Memory B cell (primary cell): ENCODE measurements around the gene CLPSL1.
A peak's percentile ranks its signal among the peaks of the same experiment; 100 is the strongest.

Source experiments
- ATAC-seq: fragments of 150-1000 bp; cut with Tn5 transposase; 2 replicates; pipeline ENCODE4 v1.10.0; 2021; ENCODE audit warnings: low read depth, mild to moderate bottlenecking, moderate library complexity
- DNase-seq, 2 donors: peaks; one replicate each; pipeline ENCODE4 v3.0.0; 2022; ENCODE audit warnings: low spot score in 2 of 2
- H3K27ac Mint-ChIP-seq: one replicate; pipeline ENCODE4 v1.8.0; 2022; ENCODE audit warnings: mild to moderate bottlenecking, moderate library complexity, mixed read lengths
- H3K27me3 Mint-ChIP-seq: one replicate; pipeline ENCODE4 v1.8.0; 2022; ENCODE audit warnings: mixed read lengths
- H3K36me3 Mint-ChIP-seq: one replicate; pipeline ENCODE4 v1.8.0; 2022; ENCODE audit warnings: mild to moderate bottlenecking, mixed read lengths
- H3K4me1 Mint-ChIP-seq: one replicate; pipeline ENCODE4 v1.8.0; 2022; ENCODE audit warnings: mixed read lengths
- H3K4me3 Mint-ChIP-seq: one replicate; pipeline ENCODE4 v1.8.0; 2022; ENCODE audit warnings: mild to moderate bottlenecking, moderate library complexity, mixed read lengths
- H3K9me3 Mint-ChIP-seq: one replicate; pipeline ENCODE4 v1.8.0; 2022; ENCODE audit warnings: mixed read lengths

Gene CLPSL1

GRCh38 chr6:35776364-35777215 is 4.2 kb upstream of the CLPSL1 start, which contains the start of gene CLPSL2:
Gene CLPSL2 (plus strand): TSS chr6:35776598. CDS start chr6:35776619, 21 bp downstream.
- Mint-ChIP-seq H3K4me3 (peak within 1 kb of the TSS; percentile 86), H3K27ac (peak within 1 kb of the TSS; percentile 74), H3K27me3 (peaks cover 5% of the 10 kb centered on the region), H3K9me3 (no peaks in the 10 kb centered on the region), H3K36me3 (no peaks in the 10 kb centered on the region), H3K4me1 (peaks cover 11% of the 10 kb centered on the region)
- DNase-seq (peak in 1 of 2 donors; percentile 27), ATAC-seq (peak; percentile 74)

GRCh38 chr6:35777356-35778102 is 3.3 kb upstream of the CLPSL1 start:
- peak overlapping the region; percentile 74 for H3K27ac Mint-ChIP-seq
- peaks cover 7% of the 10 kb centered on the region for H3K4me1 Mint-ChIP-seq
- peak overlapping the region; percentile 72 for H3K4me3 Mint-ChIP-seq
- peaks cover 8% of the 10 kb centered on the region for H3K27me3 Mint-ChIP-seq
- ATAC-seq = no peak
- DNase-seq = no peak
- no peaks in the 10 kb centered on the region for H3K36me3 Mint-ChIP-seq
- no peaks in the 10 kb centered on the region for H3K9me3 Mint-ChIP-seq

DNA sequence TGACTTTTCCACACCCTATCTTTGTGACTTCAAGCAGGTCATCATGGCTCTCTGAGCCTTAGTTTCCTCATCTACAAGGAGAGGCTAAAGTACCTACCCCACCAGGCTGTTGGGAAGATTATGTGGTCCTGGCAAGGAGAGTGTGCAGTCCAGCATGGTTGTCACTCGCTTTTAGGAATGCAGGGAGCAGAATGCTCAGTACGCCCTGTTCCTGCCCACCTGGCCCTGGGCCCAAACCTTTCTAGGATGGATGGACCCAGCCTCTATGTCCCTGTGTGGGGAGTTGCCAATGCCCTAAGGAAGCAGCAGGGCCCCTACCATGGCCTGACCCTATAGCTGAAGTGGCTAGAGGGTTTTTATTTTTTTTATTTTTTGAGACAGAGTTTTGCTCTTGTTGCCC is 2.4 kb upstream of the CLPSL1 start:
- peak overlapping the region; percentile 13 for H3K4me3 Mint-ChIP-seq
- peaks cover 7% of the 10 kb centered on the region for H3K4me1 Mint-ChIP-seq
- peaks cover 8% of the 10 kb centered on the region for H3K27me3 Mint-ChIP-seq
- H3K36me3 Mint-ChIP-seq = no peaks in the 10 kb centered on the region
- DNase-seq (no peak), ATAC-seq (no peak)
- no peak overlapping the region for H3K27ac Mint-ChIP-seq
- no peaks in the 10 kb centered on the region for H3K9me3 Mint-ChIP-seq

- Mint-ChIP-seq H3K27ac (no peak overlapping the region), H3K36me3 (no peaks in the 10 kb centered on the region), H3K4me3 (no peak overlapping the region), H3K27me3 (peaks cover 16% of the 10 kb centered on the region), H3K4me1 (peaks cover 4% of the 10 kb centered on the region), H3K9me3 (no peaks in the 10 kb centered on the region)
- no peak for ATAC-seq
- no peak for DNase-seq
These were observed 471 bp downstream of the CLPSL1 start for GRCh38 chr6:35781290-35781689.

DNA sequence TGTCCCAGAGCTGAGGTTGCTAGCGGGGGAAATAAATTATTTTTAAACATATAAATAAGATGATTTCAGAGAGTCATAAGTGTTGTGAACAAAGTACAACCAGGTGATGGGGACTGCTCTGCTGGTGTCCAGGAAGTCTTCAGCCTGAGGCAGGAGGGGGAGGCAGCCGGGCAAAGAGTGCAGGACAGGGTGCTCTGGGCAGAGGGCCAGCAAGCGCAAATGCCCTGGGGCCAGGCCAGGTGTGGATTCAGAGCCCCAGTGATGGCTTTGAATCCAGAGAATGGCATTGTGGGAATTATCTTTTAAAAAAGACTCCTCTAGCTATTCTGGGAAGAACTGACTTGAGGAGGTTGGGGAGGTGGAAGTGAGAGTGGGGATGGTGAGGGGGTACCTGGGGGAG is 1.6 kb downstream of the CLPSL1 start:
- no peak overlapping the region for H3K4me3 Mint-ChIP-seq
- ATAC-seq (no peak), DNase-seq (no peak)
- H3K36me3 Mint-ChIP-seq = no peaks in the 10 kb centered on the region
- no peaks in the 10 kb centered on the region for H3K4me1 Mint-ChIP-seq
- H3K27me3 Mint-ChIP-seq = peaks cover 21% of the 10 kb centered on the region
- H3K27ac Mint-ChIP-seq = no peak overlapping the region
- H3K9me3 Mint-ChIP-seq = no peaks in the 10 kb centered on the region

GRCh38 chr6:35784200-35784599 is 3.4 kb downstream of the CLPSL1 start:
- DNase-seq (no peak), ATAC-seq (no peak)
- Mint-ChIP-seq H3K27ac (no peak overlapping the region), H3K9me3 (no peaks in the 10 kb centered on the region), H3K36me3 (no peaks in the 10 kb centered on the region), H3K4me3 (no peak overlapping the region), H3K27me3 (peaks cover 27% of the 10 kb centered on the region), H3K4me1 (no peaks in the 10 kb centered on the region)

DNA sequence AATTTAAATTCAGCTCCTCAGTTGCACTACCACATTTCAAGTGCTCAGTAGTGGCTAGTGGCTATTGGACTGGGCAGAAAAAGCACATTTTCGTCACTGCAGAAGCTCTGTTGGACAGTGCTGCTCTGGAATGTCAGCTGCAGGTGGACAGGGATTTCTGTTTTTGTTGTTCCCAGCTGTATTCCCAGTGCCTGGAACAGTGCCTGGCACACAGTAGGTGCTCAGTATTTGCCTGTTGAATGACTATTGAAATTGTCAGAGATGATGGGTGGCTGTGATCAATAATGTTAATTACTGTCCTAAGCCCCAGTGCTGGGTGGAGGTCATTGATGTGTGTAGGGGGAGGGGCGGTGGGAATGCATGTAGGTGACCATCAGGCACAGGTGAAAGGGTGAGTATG is 5.5 kb downstream of the CLPSL1 start:
- Mint-ChIP-seq H3K36me3 (no peaks in the 10 kb centered on the region), H3K4me1 (no peaks in the 10 kb centered on the region), H3K9me3 (no peaks in the 10 kb centered on the region), H3K27me3 (peaks cover 29% of the 10 kb centered on the region), H3K27ac (no peak overlapping the region), H3K4me3 (no peak overlapping the region)
- ATAC-seq (no peak), DNase-seq (no peak)

DNA sequence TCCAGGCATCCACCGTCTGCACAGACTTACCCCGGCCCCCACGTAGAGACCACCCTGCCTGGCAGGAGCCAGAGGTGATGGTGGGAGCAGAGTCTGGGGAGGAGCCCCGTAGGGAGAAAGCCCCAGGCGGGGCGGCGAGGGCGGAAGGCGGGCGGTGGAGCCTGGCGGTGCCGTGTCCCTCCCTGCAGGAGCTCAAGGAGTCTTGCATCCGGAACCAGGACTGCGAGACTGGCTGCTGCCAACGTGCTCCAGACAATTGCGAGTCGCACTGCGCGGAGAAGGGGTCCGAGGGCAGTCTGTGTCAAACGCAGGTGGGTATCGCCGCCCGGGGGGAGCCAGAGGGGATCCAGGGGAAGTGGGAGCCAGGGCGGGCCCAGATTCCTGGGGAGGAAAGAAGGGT is 6.0 kb downstream of the CLPSL1 start:
- H3K27ac Mint-ChIP-seq = no peak overlapping the region
- peaks cover 28% of the 10 kb centered on the region for H3K27me3 Mint-ChIP-seq

DNA sequence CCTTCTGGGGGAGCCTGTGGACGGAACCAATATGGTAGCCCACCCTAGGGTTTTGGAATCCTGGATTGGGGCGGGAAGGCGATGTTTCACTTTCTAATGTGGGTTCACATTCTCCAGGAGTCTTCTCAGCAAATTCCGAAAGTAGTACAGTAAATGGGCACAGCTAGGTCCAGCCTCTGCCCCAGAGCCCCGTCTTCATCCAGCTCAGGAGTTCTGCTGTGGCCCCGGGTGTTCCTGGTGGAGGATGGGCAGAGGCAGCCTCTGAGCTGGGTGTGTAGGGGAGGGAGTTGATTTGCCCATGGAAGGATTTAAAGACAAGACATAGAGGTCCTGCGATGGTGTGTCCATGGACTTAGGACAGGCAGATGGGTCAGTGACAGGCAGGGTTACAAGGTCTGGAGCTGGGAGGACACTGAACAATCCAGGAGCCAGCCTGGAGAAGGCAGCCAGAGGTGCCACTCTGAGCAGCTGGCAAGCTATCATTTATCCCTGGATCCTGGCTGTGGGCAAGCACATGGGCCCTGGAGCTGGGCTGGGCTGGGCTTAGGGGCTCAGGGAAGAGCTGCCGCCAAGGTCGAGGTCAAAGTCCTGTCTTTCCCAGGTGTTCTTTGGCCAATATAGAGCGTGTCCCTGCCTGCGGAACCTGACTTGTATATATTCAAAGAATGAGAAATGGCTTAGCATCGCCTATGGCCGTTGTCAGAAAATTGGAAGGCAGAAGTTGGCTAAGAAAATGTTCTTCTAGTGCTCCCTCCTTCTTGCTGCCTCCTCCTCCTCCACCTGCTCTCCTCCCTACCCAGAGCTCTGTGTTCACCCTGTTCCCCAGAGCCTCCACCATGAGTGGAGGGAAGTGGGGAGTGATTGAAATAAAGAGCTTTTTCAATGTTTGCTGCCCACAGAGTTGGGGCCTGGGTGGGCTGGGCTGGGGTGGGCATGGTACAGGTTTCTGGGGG is 6.7 kb downstream of the CLPSL1 start:
- Mint-ChIP-seq H3K36me3 (no peaks in the 10 kb centered on the region), H3K4me3 (no peak overlapping the region), H3K4me1 (no peaks in the 10 kb centered on the region), H3K9me3 (no peaks in the 10 kb centered on the region), H3K27ac (no peak overlapping the region), H3K27me3 (peaks cover 24% of the 10 kb centered on the region)
- ATAC-seq (no peak), DNase-seq (no peak)

More for the DNA sequence above, 6.0 kb downstream of the CLPSL1 start:
- H3K4me3 Mint-ChIP-seq = no peak overlapping the region
- ATAC-seq (no peak), DNase-seq (no peak)
- H3K4me1 Mint-ChIP-seq = no peaks in the 10 kb centered on the region
- no peaks in the 10 kb centered on the region for H3K36me3 Mint-ChIP-seq
- H3K9me3 Mint-ChIP-seq = no peaks in the 10 kb centered on the region

DNA sequence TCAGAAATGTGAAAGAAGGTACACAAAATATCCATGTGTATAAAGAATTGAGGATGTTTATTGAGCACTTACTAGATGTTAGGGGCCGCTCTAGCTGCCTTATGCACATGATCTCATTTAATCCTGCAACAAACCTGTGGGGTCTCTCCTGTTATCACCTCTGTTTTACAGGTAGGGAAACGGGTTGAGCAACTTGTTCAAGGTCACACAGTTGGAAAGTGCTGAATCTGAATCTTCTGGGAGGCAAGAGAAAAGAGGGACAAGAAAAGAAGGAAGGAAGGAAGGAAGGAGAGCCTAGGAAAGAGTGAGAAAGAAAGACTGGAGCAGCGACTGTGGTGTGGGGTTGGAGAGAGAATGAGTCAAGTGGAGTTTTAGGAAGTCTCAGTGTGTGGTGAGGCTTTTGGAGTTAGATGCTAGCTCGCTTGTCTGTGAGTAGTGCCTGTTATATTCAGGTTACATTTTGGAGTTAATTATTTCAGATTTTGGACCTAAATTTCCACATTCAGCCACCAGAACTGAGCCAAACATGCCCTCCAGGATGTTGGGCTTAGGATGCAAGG is 7.7 kb downstream of the CLPSL1 start:
- Mint-ChIP-seq H3K9me3 (peaks cover 2% of the 10 kb centered on the region), H3K27ac (no peak overlapping the region), H3K4me1 (no peaks in the 10 kb centered on the region), H3K27me3 (peaks cover 26% of the 10 kb centered on the region), H3K36me3 (no peaks in the 10 kb centered on the region), H3K4me3 (no peak overlapping the region)
- ATAC-seq (no peak), DNase-seq (no peak)

DNA sequence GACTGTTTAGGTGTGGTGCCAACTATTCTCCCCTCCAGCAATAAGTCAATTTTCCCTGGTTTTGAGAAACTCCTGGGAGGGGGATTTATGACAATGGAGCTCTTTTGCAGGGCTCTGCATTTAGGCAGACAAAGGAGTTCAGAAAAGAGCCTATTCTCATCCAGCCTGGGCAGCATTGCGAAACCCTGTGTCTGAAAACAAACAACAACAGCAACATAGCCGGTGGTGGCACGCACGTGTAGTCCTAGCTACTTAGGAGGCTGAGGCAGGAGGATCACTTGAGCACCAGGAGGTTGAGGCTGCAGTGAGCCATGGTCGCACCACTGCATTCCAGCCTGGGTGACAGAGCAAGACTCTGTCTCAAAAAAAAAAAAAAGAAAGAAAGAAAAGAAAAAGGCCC is 9.9 kb downstream of the CLPSL1 start:
- DNase-seq = no peak
- H3K9me3 Mint-ChIP-seq = peaks cover 2% of the 10 kb centered on the region
- H3K4me1 Mint-ChIP-seq = no peaks in the 10 kb centered on the region
- peaks cover 21% of the 10 kb centered on the region for H3K27me3 Mint-ChIP-seq
- H3K36me3 Mint-ChIP-seq = no peaks in the 10 kb centered on the region
- no peak for ATAC-seq
- H3K4me3 Mint-ChIP-seq = no peak overlapping the region
- no peak overlapping the region for H3K27ac Mint-ChIP-seq

GRCh38 chr6:35794536-35795452 is 14.0 kb downstream of the CLPSL1 start:
- no peak for DNase-seq
- no peak overlapping the region for H3K4me3 Mint-ChIP-seq
- H3K36me3 Mint-ChIP-seq = no peaks in the 10 kb centered on the region
- no peak overlapping the region for H3K27ac Mint-ChIP-seq
- peaks cover 2% of the 10 kb centered on the region for H3K9me3 Mint-ChIP-seq
- peaks cover 8% of the 10 kb centered on the region for H3K27me3 Mint-ChIP-seq
- no peaks in the 10 kb centered on the region for H3K4me1 Mint-ChIP-seq
- ATAC-seq = no peak
